ENCODE data around the gene LGR5. TPM values are rescaled to one million over a fixed set of nuclear protein-coding genes. Genes with fewer than 3 reads are reported as not detected.
A peak's percentile ranks its signal among the peaks of the same experiment; 100 is the strongest.

LGR5 gene
- total and polyA plus RNA-seq, 9 donors: 0.99 to 11.6 (median 6.3) TPM

DNA sequence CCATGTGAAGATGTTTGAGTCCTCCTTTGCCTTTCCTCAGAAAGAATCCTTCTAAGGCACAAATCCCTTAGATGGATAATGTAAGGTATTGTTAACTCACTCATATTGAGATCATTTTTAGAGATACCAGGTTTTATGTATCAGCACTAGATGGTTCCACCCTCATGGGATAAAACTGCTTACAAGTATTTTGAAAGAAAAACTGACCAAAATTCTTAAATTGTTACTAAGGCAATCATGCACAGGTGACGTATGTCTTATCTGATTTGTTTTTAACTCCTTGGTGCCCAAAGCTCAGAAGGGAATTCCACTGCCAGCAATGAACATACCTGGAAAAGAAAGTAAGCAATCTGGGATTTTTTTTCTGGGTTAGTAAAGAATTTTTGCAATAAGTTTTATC, 145.6 kb downstream of the LGR5 start:
- WGBS (ENCODE audit: insufficient coverage): 80% methylated on average over 1 of the region's 1 CpG
- H3K27ac ChIP-seq (ENCODE audit: low read length): no peak overlapping the region
- DNase-seq: no peak

DNA sequence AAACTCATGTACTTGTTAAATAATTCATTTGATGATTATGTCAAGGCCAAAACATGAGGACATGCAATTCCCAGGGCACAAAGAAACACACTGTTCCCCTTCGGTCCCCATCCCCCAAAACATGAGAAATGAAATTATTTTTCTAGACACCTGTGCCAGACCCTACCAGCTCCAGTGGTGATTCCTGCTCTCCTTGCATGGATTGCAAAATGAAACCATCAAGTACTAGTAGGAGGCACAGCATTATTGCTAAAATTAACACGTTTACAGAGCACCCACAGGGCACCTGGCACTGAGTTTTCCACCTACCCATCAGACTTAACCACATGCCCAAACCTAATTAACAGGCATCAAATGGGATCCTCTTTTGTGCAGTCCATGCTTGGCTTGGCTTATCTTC, 147.4 kb downstream of the LGR5 start:
- no peaks in the 10 kb centered on the region for H3K9me3 ChIP-seq (replicated peaks; ENCODE audit: control insufficient read depth, low read depth, low read length)
- H3K4me1 ChIP-seq (ENCODE audit: control insufficient read depth, insufficient read depth, low read length): no peaks in the 10 kb centered on the region
- H3K27ac ChIP-seq (ENCODE audit: low read length): no peak overlapping the region
- 82% methylated on average over 1 of the region's 2 CpGs for WGBS (ENCODE audit: insufficient coverage)
- DNase-seq: no peak
- H3K27me3 ChIP-seq (ENCODE audit: control insufficient read depth, insufficient read depth, low read length): peaks cover 7% of the 10 kb centered on the region
- no peak overlapping the region for H3K4me3 ChIP-seq (ENCODE audit: low read length)
- no peaks in the 10 kb centered on the region for H3K36me3 ChIP-seq (ENCODE audit: control insufficient read depth, insufficient read depth, low read length)

More for the DNA sequence above, 145.6 kb downstream of the LGR5 start:
- H3K36me3 ChIP-seq (ENCODE audit: control insufficient read depth, insufficient read depth, low read length): no peaks in the 10 kb centered on the region
- no peaks in the 10 kb centered on the region for H3K9me3 ChIP-seq (replicated peaks; ENCODE audit: control insufficient read depth, low read depth, low read length)
- H3K27me3 ChIP-seq (ENCODE audit: control insufficient read depth, insufficient read depth, low read length): peaks cover 8% of the 10 kb centered on the region
- no peak overlapping the region for H3K4me3 ChIP-seq (ENCODE audit: low read length)
- no peaks in the 10 kb centered on the region for H3K4me1 ChIP-seq (ENCODE audit: control insufficient read depth, insufficient read depth, low read length)

DNA sequence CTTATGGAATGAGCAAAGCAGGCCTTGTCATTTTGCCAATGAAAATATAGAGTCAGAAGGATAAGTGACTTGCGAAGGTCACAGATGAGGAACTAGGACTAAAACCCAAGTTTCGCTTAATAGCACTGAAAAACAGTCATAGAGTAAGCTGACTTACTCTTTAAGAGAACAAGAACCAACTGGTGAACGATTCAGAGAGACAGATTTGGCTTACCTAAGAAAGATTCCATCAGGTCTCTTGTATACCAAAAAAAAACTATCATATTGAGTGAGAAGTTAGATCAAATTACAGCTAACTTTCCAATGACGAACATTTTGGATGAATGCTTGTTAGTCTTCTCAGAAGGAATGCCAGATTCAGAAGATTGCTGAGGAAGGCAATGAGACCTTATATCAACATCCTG, 149.9 kb downstream of the LGR5 start:
- H3K4me3 ChIP-seq (ENCODE audit: low read length): no peak overlapping the region
- WGBS (ENCODE audit: insufficient coverage): 100% methylated on average over 1 of the region's 4 CpGs
- H3K27me3 ChIP-seq (ENCODE audit: control insufficient read depth, insufficient read depth, low read length): no peaks in the 10 kb centered on the region
- no peaks in the 10 kb centered on the region for H3K9me3 ChIP-seq (replicated peaks; ENCODE audit: control insufficient read depth, low read depth, low read length)
- peak; percentile 15 for DNase-seq
- H3K4me1 ChIP-seq (ENCODE audit: control insufficient read depth, insufficient read depth, low read length): no peaks in the 10 kb centered on the region
- H3K36me3 ChIP-seq (ENCODE audit: control insufficient read depth, insufficient read depth, low read length): no peaks in the 10 kb centered on the region
- H3K27ac ChIP-seq (ENCODE audit: low read length): no peak overlapping the region

DNA sequence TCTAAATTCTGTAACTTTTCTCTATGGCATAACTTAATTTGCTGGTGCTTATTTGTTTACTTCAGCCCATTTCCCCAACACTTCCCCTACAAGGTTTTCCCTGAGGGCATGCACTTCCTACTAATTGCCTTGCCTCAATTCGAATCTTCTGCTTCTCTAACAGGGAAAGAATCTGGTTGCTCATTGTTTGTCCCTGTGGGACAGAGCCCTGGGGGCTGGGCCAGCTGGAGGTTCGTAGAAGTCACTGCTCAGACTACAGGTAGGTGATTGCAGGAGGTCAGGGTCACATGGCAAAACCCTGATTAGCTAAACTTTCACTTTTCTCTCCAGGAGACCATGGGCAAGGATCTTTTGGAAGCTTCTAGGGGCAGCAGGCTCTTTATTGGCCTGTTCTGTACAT, 152.0 kb downstream of the LGR5 start:
- no peak for DNase-seq
- Histone ChIP-seq H3K4me3 (ENCODE audit: low read length) (no peak overlapping the region), H3K27ac (ENCODE audit: low read length) (no peak overlapping the region), H3K4me1 (ENCODE audit: control insufficient read depth, insufficient read depth, low read length) (no peaks in the 10 kb centered on the region), H3K36me3 (ENCODE audit: control insufficient read depth, insufficient read depth, low read length) (no peaks in the 10 kb centered on the region), H3K27me3 (ENCODE audit: control insufficient read depth, insufficient read depth, low read length) (no peaks in the 10 kb centered on the region), H3K9me3 (replicated peaks; ENCODE audit: control insufficient read depth, low read depth, low read length) (no peaks in the 10 kb centered on the region)
- 80% methylated on average over 1 of the region's 2 CpGs for WGBS (ENCODE audit: insufficient coverage)

DNA sequence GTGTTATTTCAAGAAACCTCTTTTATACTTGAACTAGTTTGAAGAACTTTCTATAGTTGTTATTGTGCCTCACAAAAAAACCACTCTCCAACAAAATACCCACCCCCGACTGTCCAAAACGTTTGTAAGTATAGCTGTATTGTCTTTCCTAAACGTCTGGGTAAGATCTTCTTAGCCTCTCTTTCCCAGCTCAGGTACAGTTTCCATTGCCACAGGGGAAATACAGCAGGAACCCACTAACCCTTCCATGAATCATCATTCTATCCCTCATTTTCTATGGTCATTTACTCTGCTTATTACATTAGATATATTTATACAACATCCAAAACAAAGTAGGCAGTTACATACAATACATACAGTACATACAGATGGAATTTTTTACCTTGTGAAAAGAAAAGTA, 153.2 kb downstream of the LGR5 start:
- WGBS (ENCODE audit: insufficient coverage): 49% methylated on average over 2 of the region's 3 CpGs
- no peaks in the 10 kb centered on the region for H3K4me1 ChIP-seq (ENCODE audit: control insufficient read depth, insufficient read depth, low read length)
- DNase-seq: no peak
- no peaks in the 10 kb centered on the region for H3K27me3 ChIP-seq (ENCODE audit: control insufficient read depth, insufficient read depth, low read length)
- H3K9me3 ChIP-seq (replicated peaks; ENCODE audit: control insufficient read depth, low read depth, low read length): no peaks in the 10 kb centered on the region
- no peak overlapping the region for H3K27ac ChIP-seq (ENCODE audit: low read length)
- no peaks in the 10 kb centered on the region for H3K36me3 ChIP-seq (ENCODE audit: control insufficient read depth, insufficient read depth, low read length)
- H3K4me3 ChIP-seq (ENCODE audit: low read length): no peak overlapping the region

DNA sequence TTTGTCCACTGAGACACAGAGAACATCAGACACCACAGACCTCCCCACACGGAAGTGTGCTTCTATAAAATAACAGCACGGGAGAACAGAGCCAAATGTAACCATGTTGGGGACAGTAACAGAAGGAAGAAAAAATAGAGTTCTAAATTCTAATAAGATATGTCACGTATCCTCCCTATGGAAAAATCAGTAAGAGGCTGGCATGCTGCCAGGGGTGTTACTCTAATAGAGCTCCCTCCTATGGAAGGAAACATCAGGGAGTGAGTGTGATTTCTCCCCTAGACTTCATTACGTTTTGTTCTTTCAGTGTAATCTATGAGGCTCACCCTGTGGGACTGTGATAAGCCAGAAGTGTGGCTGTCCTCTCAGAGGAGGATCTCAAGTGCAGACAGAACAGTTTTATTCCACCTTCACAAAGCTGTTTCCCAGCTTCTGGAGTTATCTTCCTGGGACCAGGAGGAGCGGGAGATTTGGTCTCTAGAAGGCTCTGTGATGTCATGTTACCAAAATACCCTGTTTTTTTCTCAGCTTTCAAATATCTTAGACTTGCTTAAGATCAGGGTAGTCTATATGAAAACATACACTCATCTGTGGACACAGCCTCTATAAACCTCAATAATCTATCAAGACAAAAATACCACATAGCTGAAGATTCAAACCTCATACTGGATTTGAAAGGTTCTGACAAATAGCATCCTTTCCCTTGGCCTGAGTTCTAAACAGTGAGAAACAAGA, 154.8 kb downstream of the LGR5 start:
- no peaks in the 10 kb centered on the region for H3K9me3 ChIP-seq (replicated peaks; ENCODE audit: control insufficient read depth, low read depth, low read length)
- H3K4me1 ChIP-seq (ENCODE audit: control insufficient read depth, insufficient read depth, low read length): no peaks in the 10 kb centered on the region
- no peak overlapping the region for H3K27ac ChIP-seq (ENCODE audit: low read length)
- H3K36me3 ChIP-seq (ENCODE audit: control insufficient read depth, insufficient read depth, low read length): no peaks in the 10 kb centered on the region
- WGBS (ENCODE audit: insufficient coverage): no CpG with 5 or more reads among the region's 5 CpGs
- no peak overlapping the region for H3K4me3 ChIP-seq (ENCODE audit: low read length)
- H3K27me3 ChIP-seq (ENCODE audit: control insufficient read depth, insufficient read depth, low read length): no peaks in the 10 kb centered on the region
- peak; percentile 36 for DNase-seq

DNA sequence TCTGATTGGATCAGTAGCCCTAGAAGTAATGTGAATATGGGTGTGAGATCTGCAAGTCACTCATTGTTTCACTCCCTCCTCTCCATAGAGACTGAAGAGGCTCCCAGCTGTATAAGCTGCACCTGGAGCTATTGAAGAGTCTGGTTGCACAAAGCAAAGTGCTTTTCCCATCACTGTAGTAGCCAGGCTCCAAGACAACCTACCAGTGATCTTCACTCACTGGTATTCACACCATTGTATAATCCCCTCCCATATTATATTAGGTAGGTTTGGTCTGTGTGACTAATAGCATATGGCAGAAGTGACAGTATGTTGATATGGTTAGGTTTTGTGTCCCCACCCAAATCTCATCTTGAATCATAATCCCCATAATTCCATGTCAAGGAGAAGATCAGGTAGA, 159.6 kb downstream of the LGR5 start:
- no peaks in the 10 kb centered on the region for H3K27me3 ChIP-seq (ENCODE audit: control insufficient read depth, insufficient read depth, low read length)
- H3K27ac ChIP-seq (ENCODE audit: low read length): no peak overlapping the region
- H3K4me3 ChIP-seq (ENCODE audit: low read length): no peak overlapping the region
- H3K9me3 ChIP-seq (replicated peaks; ENCODE audit: control insufficient read depth, low read depth, low read length): no peaks in the 10 kb centered on the region
- DNase-seq: no peak
- no peaks in the 10 kb centered on the region for H3K4me1 ChIP-seq (ENCODE audit: control insufficient read depth, insufficient read depth, low read length)
- no peaks in the 10 kb centered on the region for H3K36me3 ChIP-seq (ENCODE audit: control insufficient read depth, insufficient read depth, low read length)

DNA sequence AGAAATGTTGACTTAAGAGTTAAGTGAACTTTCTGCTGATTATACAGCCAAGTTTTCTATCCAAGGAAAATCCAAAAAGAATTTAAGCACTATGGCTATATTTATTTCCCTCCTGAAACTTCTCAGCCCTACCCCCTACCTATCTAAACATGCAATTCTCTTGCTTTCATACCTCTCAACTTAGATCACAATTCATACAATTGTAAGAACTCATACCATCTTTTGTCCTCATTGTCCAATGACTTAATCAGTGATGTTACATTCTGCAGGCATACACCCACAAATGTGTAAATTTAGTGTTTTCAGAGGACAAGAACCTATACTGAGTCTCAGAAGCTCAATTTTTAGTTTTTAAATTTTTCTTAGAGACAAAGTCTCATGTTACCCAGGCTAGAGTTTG, 161.9 kb downstream of the LGR5 start:
- no peak for DNase-seq
- no peak overlapping the region for H3K27ac ChIP-seq (ENCODE audit: low read length)
- H3K9me3 ChIP-seq (replicated peaks; ENCODE audit: control insufficient read depth, low read depth, low read length): no peaks in the 10 kb centered on the region
- H3K36me3 ChIP-seq (ENCODE audit: control insufficient read depth, insufficient read depth, low read length): no peaks in the 10 kb centered on the region
- H3K27me3 ChIP-seq (ENCODE audit: control insufficient read depth, insufficient read depth, low read length): no peaks in the 10 kb centered on the region
- no peak overlapping the region for H3K4me3 ChIP-seq (ENCODE audit: low read length)
- no peaks in the 10 kb centered on the region for H3K4me1 ChIP-seq (ENCODE audit: control insufficient read depth, insufficient read depth, low read length)

DNA sequence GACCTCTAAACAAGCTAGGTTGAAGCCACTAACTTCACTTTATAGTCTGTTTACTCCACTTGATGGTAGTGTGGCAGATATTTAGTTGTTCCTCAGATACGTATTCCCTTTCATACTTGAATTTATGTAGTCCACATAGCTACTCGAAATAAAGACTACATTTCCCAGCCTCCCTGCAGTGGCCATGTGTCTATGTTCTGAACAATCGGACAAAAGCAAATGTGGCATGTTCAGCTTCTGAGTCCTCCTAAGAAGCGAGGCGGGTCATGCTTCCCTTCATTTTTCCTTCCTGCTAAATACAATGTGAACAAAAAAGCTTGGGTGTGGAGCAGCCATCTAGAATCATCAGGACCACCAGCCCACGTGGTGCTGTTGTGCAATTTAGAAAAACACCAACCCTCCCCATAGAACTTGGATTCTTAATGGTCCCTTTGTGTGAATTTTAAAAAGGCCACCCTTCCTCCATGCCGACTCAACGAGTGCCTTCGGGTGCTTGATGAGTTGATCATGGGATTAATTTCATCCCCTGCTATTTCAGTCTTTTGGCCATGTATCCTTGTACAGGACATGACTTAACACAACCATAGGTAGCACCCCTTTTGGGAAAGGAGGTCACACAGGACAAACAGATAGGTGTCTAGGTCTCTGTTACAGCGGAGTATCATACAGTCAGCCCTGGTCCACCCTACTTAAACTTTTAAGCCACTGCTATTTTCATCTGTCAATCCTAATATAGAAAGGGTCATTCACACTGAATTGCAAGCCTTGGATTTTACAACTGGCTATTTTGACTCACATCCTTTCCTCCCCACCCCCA, 163.4 kb downstream of the LGR5 start:
- H3K9me3 ChIP-seq (replicated peaks; ENCODE audit: control insufficient read depth, low read depth, low read length): no peaks in the 10 kb centered on the region
- no peak overlapping the region for H3K27ac ChIP-seq (ENCODE audit: low read length)
- no peaks in the 10 kb centered on the region for H3K36me3 ChIP-seq (ENCODE audit: control insufficient read depth, insufficient read depth, low read length)
- H3K27me3 ChIP-seq (ENCODE audit: control insufficient read depth, insufficient read depth, low read length): no peaks in the 10 kb centered on the region
- H3K4me1 ChIP-seq (ENCODE audit: control insufficient read depth, insufficient read depth, low read length): no peaks in the 10 kb centered on the region
- no peak for DNase-seq
- 81% methylated on average over 5 of the region's 10 CpGs for WGBS (ENCODE audit: insufficient coverage)
- H3K4me3 ChIP-seq (ENCODE audit: low read length): no peak overlapping the region

DNA sequence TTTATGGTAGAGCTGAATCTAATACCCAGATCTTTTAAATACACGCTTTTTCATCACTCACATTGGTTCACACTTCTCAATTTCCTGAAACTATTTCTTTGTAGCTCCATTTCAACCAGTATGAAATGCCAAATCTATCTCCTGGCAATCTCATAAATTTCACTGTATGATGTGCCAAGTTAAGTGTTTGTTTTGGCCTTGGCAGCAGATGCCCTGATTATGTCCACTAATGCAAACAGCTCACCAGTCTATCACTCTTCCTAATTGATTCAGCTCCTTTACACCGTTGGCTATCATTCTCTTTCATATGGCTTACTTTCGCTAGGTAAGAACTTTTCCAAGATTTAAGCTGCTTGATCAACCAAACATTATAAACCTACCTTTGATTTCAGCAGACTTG, 165.4 kb downstream of the LGR5 start:
- WGBS (ENCODE audit: insufficient coverage): no CpG with 5 or more reads among the region's 3 CpGs
- H3K27ac ChIP-seq (ENCODE audit: low read length): no peak overlapping the region
- no peaks in the 10 kb centered on the region for H3K9me3 ChIP-seq (replicated peaks; ENCODE audit: control insufficient read depth, low read depth, low read length)
- H3K36me3 ChIP-seq (ENCODE audit: control insufficient read depth, insufficient read depth, low read length): peaks cover 10% of the 10 kb centered on the region
- no peaks in the 10 kb centered on the region for H3K27me3 ChIP-seq (ENCODE audit: control insufficient read depth, insufficient read depth, low read length)
- H3K4me3 ChIP-seq (ENCODE audit: low read length): no peak overlapping the region
- no peaks in the 10 kb centered on the region for H3K4me1 ChIP-seq (ENCODE audit: control insufficient read depth, insufficient read depth, low read length)
- DNase-seq: no peak
